Measurements from ENCODE around the gene SPTBN1.

The SPTBN1 gene

GRCh38 chr2:54540194-54540593, 84.1 kb downstream of the SPTBN1 start:
- Histone ChIP-seq H3K27ac (ENCODE audit: low read depth, low read length) (no peak overlapping the region), H3K36me3 (ENCODE audit: insufficient read depth, low read length) (peaks cover 23% of the 10 kb centered on the region), H3K79me2 (ENCODE audit: control insufficient read depth, insufficient read depth, low read length, unreplicated experiment) (peaks cover 76% of the 10 kb centered on the region), H3K27me3 (ENCODE audit: insufficient read depth, low read length) (no peaks in the 10 kb centered on the region), H2AFZ (ENCODE audit: low read length, unreplicated experiment) (no peak overlapping the region), H3K4me3 (ENCODE audit: low read depth, low read length) (no peak overlapping the region), H3K4me1 (ENCODE audit: control insufficient read depth, insufficient read depth, low read length, unreplicated experiment) (no peaks in the 10 kb centered on the region)

GRCh38 chr2:54541995-54542394, 85.9 kb downstream of the SPTBN1 start:
- Histone ChIP-seq H3K4me1 (ENCODE audit: control insufficient read depth, insufficient read depth, low read length, unreplicated experiment) (peaks cover 9% of the 10 kb centered on the region), H3K79me2 (ENCODE audit: control insufficient read depth, insufficient read depth, low read length, unreplicated experiment) (peaks cover 77% of the 10 kb centered on the region), H3K36me3 (ENCODE audit: insufficient read depth, low read length) (peaks cover 14% of the 10 kb centered on the region), H3K4me3 (ENCODE audit: low read depth, low read length) (no peak overlapping the region), H3K27me3 (ENCODE audit: insufficient read depth, low read length) (no peaks in the 10 kb centered on the region), H2AFZ (ENCODE audit: low read length, unreplicated experiment) (no peak overlapping the region), H3K27ac (ENCODE audit: low read depth, low read length) (no peak overlapping the region)

- H2AFZ ChIP-seq (ENCODE audit: low read length, unreplicated experiment) = no peak overlapping the region
- no peak overlapping the region for H3K4me3 ChIP-seq (ENCODE audit: low read depth, low read length)
- H3K36me3 ChIP-seq (ENCODE audit: insufficient read depth, low read length) = peaks cover 6% of the 10 kb centered on the region
- H3K27me3 ChIP-seq (ENCODE audit: insufficient read depth, low read length) = no peaks in the 10 kb centered on the region
- peaks cover 9% of the 10 kb centered on the region for H3K4me1 ChIP-seq (ENCODE audit: control insufficient read depth, insufficient read depth, low read length, unreplicated experiment)
- H3K79me2 ChIP-seq (ENCODE audit: control insufficient read depth, insufficient read depth, low read length, unreplicated experiment) = peaks cover 70% of the 10 kb centered on the region
- H3K27ac ChIP-seq (ENCODE audit: low read depth, low read length) = no peak overlapping the region
These were observed 87.7 kb downstream of the SPTBN1 start for GRCh38 chr2:54543733-54544396.

- no peaks in the 10 kb centered on the region for H3K27me3 ChIP-seq (ENCODE audit: insufficient read depth, low read length)
- peaks cover 63% of the 10 kb centered on the region for H3K79me2 ChIP-seq (ENCODE audit: control insufficient read depth, insufficient read depth, low read length, unreplicated experiment)
- no peak overlapping the region for H3K4me3 ChIP-seq (ENCODE audit: low read depth, low read length)
- H3K36me3 ChIP-seq (ENCODE audit: insufficient read depth, low read length) = no peaks in the 10 kb centered on the region; the same call in 1 of the 2 replicates
- no peak overlapping the region for H2AFZ ChIP-seq (ENCODE audit: low read length, unreplicated experiment)
- H3K4me1 ChIP-seq (ENCODE audit: control insufficient read depth, insufficient read depth, low read length, unreplicated experiment) = peaks cover 9% of the 10 kb centered on the region
- H3K27ac ChIP-seq (ENCODE audit: low read depth, low read length) = peak overlapping the region; percentile 27; the same call in 1 of the 2 replicates
These were observed 89.7 kb downstream of the SPTBN1 start for GRCh38 chr2:54545702-54546450.

- no peaks in the 10 kb centered on the region; the same call in 1 of the 2 replicates for H3K36me3 ChIP-seq (ENCODE audit: insufficient read depth, low read length)
- H3K79me2 ChIP-seq (ENCODE audit: control insufficient read depth, insufficient read depth, low read length, unreplicated experiment) = peaks cover 57% of the 10 kb centered on the region
- no peak overlapping the region for H3K27ac ChIP-seq (ENCODE audit: low read depth, low read length)
- no peak overlapping the region for H2AFZ ChIP-seq (ENCODE audit: low read length, unreplicated experiment)
- no peaks in the 10 kb centered on the region for H3K27me3 ChIP-seq (ENCODE audit: insufficient read depth, low read length)
- H3K4me3 ChIP-seq (ENCODE audit: low read depth, low read length) = no peak overlapping the region
- H3K4me1 ChIP-seq (ENCODE audit: control insufficient read depth, insufficient read depth, low read length, unreplicated experiment) = peaks cover 9% of the 10 kb centered on the region
These were observed 90.4 kb downstream of the SPTBN1 start for GRCh38 chr2:54546518-54546917.

- Histone ChIP-seq H3K27ac (ENCODE audit: low read depth, low read length) (no peak overlapping the region), H3K4me3 (ENCODE audit: low read depth, low read length) (no peak overlapping the region), H3K27me3 (ENCODE audit: insufficient read depth, low read length) (no peaks in the 10 kb centered on the region), H3K79me2 (ENCODE audit: control insufficient read depth, insufficient read depth, low read length, unreplicated experiment) (peaks cover 52% of the 10 kb centered on the region), H3K4me1 (ENCODE audit: control insufficient read depth, insufficient read depth, low read length, unreplicated experiment) (peaks cover 9% of the 10 kb centered on the region), H2AFZ (ENCODE audit: low read length, unreplicated experiment) (no peak overlapping the region), H3K36me3 (ENCODE audit: insufficient read depth, low read length) (no peaks in the 10 kb centered on the region; the same call in 1 of the 2 replicates)
These were observed 91.0 kb downstream of the SPTBN1 start for GRCh38 chr2:54546923-54547720.

GRCh38 chr2:54549430-54549829, 93.3 kb downstream of the SPTBN1 start:
- Histone ChIP-seq H3K36me3 (ENCODE audit: insufficient read depth, low read length) (no peaks in the 10 kb centered on the region), H3K4me1 (ENCODE audit: control insufficient read depth, insufficient read depth, low read length, unreplicated experiment) (peaks cover 9% of the 10 kb centered on the region), H3K4me3 (ENCODE audit: low read depth, low read length) (no peak overlapping the region), H2AFZ (ENCODE audit: low read length, unreplicated experiment) (no peak overlapping the region), H3K79me2 (ENCODE audit: control insufficient read depth, insufficient read depth, low read length, unreplicated experiment) (peaks cover 43% of the 10 kb centered on the region), H3K27me3 (ENCODE audit: insufficient read depth, low read length) (no peaks in the 10 kb centered on the region), H3K27ac (ENCODE audit: low read depth, low read length) (no peak overlapping the region)

- Histone ChIP-seq H3K79me2 (ENCODE audit: control insufficient read depth, insufficient read depth, low read length, unreplicated experiment) (peaks cover 43% of the 10 kb centered on the region), H3K4me1 (ENCODE audit: control insufficient read depth, insufficient read depth, low read length, unreplicated experiment) (peaks cover 13% of the 10 kb centered on the region), H3K4me3 (ENCODE audit: low read depth, low read length) (no peak overlapping the region), H3K27ac (ENCODE audit: low read depth, low read length) (no peak overlapping the region), H3K36me3 (ENCODE audit: insufficient read depth, low read length) (no peaks in the 10 kb centered on the region), H3K27me3 (ENCODE audit: insufficient read depth, low read length) (no peaks in the 10 kb centered on the region), H2AFZ (ENCODE audit: low read length, unreplicated experiment) (no peak overlapping the region)
These were observed 93.9 kb downstream of the SPTBN1 start for GRCh38 chr2:54549917-54550518.

- Histone ChIP-seq H3K79me2 (ENCODE audit: control insufficient read depth, insufficient read depth, low read length, unreplicated experiment) (peaks cover 38% of the 10 kb centered on the region), H3K36me3 (ENCODE audit: insufficient read depth, low read length) (no peaks in the 10 kb centered on the region), H3K4me1 (ENCODE audit: control insufficient read depth, insufficient read depth, low read length, unreplicated experiment) (peaks cover 15% of the 10 kb centered on the region), H3K27ac (ENCODE audit: low read depth, low read length) (no peak overlapping the region), H3K4me3 (ENCODE audit: low read depth, low read length) (no peak overlapping the region), H2AFZ (ENCODE audit: low read length, unreplicated experiment) (no peak overlapping the region), H3K27me3 (ENCODE audit: insufficient read depth, low read length) (no peaks in the 10 kb centered on the region)
These were observed 94.4 kb downstream of the SPTBN1 start for GRCh38 chr2:54550547-54550946.

GRCh38 chr2:54551123-54551756, 95.1 kb downstream of the SPTBN1 start:
- no peak overlapping the region for H2AFZ ChIP-seq (ENCODE audit: low read length, unreplicated experiment)
- peaks cover 16% of the 10 kb centered on the region for H3K4me1 ChIP-seq (ENCODE audit: control insufficient read depth, insufficient read depth, low read length, unreplicated experiment)
- no peak overlapping the region for H3K4me3 ChIP-seq (ENCODE audit: low read depth, low read length)
- no peaks in the 10 kb centered on the region for H3K36me3 ChIP-seq (ENCODE audit: insufficient read depth, low read length)
- H3K79me2 ChIP-seq (ENCODE audit: control insufficient read depth, insufficient read depth, low read length, unreplicated experiment) = peaks cover 36% of the 10 kb centered on the region
- H3K27ac ChIP-seq (ENCODE audit: low read depth, low read length) = no peak overlapping the region
- H3K27me3 ChIP-seq (ENCODE audit: insufficient read depth, low read length) = no peaks in the 10 kb centered on the region

All from ACC112 (cell line).